K562 (cell line): ENCODE data around the gene FYB1. TPM values are rescaled to one million over a fixed set of nuclear protein-coding genes. Genes with fewer than 3 reads are reported as not detected.
A peak's percentile ranks its signal among the peaks of the same experiment; 100 is the strongest.

ENCODE experiments used
- ETS2 ChIP-seq: IDR thresholded peaks from 2 replicates; pipeline ENCODE4 v1.6.1; 2016; ENCODE audit warnings: borderline replicate concordance, missing genetic modification characterization, mild to moderate bottlenecking, moderate library complexity, missing compliant biosample characterization; ENCODE audit not compliant: poor library complexity, severe bottlenecking
- KAT7 ChIP-seq: sonication (generic); formaldehyde crosslinking; IDR thresholded peaks from 2 replicates; pipeline ENCODE4 v1.8.0; 2022; ENCODE audit warnings: missing genetic modification reagents, mild to moderate bottlenecking, borderline replicate concordance
- MCM2 ChIP-seq: fragments of 450-650 bp; IDR thresholded peaks from 2 replicates; pipeline ENCODE4 v1.6.1; 2017; ENCODE audit warnings: low read depth, mild to moderate bottlenecking
- NFATC3 ChIP-seq: fragments of 450-650 bp; IDR thresholded peaks from 2 replicates; pipeline ENCODE4 v1.6.1; 2017; ENCODE audit warnings: mild to moderate bottlenecking
- NUFIP1 ChIP-seq: fragments of 450-650 bp; IDR thresholded peaks from 2 replicates; pipeline ENCODE4 v1.6.1; 2018; ENCODE audit not compliant: partially characterized antibody
- POU5F1 ChIP-seq: fragments of 150-350 bp; IDR thresholded peaks from 2 replicates; pipeline ENCODE4 v1.6.1; 2014; ENCODE audit warnings: borderline replicate concordance, low read length, low read depth, mild to moderate bottlenecking; ENCODE audit not compliant: partially characterized antibody
- SREBF1 ChIP-seq: fragments of 150-350 bp; IDR thresholded peaks from 2 replicates; pipeline ENCODE4 v1.6.1; 2014; ENCODE audit warnings: antibody characterized with exemption, low read depth, low read length, borderline replicate concordance
- TEAD4 ChIP-seq, 2 experiments: sonication (generic) in 1 of 2; formaldehyde crosslinking in 1 of 2; IDR thresholded peaks; 2 replicates each; pipeline versions ENCODE4 v1.6.1 to v1.8.0; 2012 to 2022; ENCODE audit warnings: borderline replicate concordance in 1 of 2, inconsistent platforms in 1 of 2, low read length in 1 of 2, mild to moderate bottlenecking in 1 of 2, missing genetic modification reagents in 1 of 2
- TOE1 ChIP-seq, 2 experiments: fragments of 450-650 bp in 1 of 2; sonication (generic) in 1 of 2; formaldehyde crosslinking in 1 of 2; IDR thresholded peaks; 2 replicates each; pipeline versions ENCODE4 v1.7.1 to v1.8.0; 2016 to 2022; ENCODE audit warnings: borderline replicate concordance in 2 of 2, mild to moderate bottlenecking in 2 of 2, antibody characterized with exemption in 1 of 2, inconsistent platforms in 1 of 2, low read depth in 1 of 2, missing genetic modification reagents in 1 of 2, moderate library complexity in 1 of 2
- TRIM24 ChIP-seq, 2 experiments: fragments of 450-650 bp; IDR thresholded peaks; 2 replicates each; pipeline ENCODE4 v1.6.1; 2016
- ZNF146 ChIP-seq: IDR thresholded peaks from one replicate; pipeline ENCODE4 v1.6.1; 2018; ENCODE audit warnings: missing compliant biosample characterization; ENCODE audit not compliant: unreplicated experiment
- ZNF212 ChIP-seq: fragments of 450-650 bp; formaldehyde crosslinking; IDR thresholded peaks from 2 replicates; pipeline ENCODE4 v1.4.0; 2020; ENCODE audit warnings: mild to moderate bottlenecking
- ZNF217 ChIP-seq: sonication (generic); formaldehyde crosslinking; IDR thresholded peaks from 2 replicates; pipeline ENCODE4 v1.8.0; 2022; ENCODE audit warnings: mild to moderate bottlenecking, missing genetic modification reagents
- polyA plus RNA-seq, 8 experiments: library from polyadenylated mRNA; depleted of rRNA in 4 of 8; stranded (reverse) in 5 of 8; unstranded in 3 of 8; fragments of >200 nt; fragmentation: Nextera tagmentation in 2 of 8; fragmentation: Illumina TruSeq in 1 of 8; extraction: Ambion mirVana in 2 of 8; extraction: Trizol in 1 of 8; gene quantifications; 2 replicates each; pipeline versions ENCODE4 v1.2.1 to v1.2.3, GENCODE V29; 2011 to 2014; ENCODE audit warnings: inconsistent platforms in 1 of 8, missing spikeins in 1 of 8
- total RNA-seq, 7 experiments: library from RNA; depleted of rRNA in 6 of 7; stranded (reverse); fragments of >200 nt in 6 of 7; fragmentation: Illumina TruSeq in 2 of 7; extraction: Trizol in 2 of 7; gene quantifications; 2 replicates each; pipeline versions ENCODE4 v1.2.1 to v1.2.3, GENCODE V29; 2011 to 2021; ENCODE audit warnings: low replicate concordance in 1 of 7
- TF ChIP-seq, protein P1 (sequence below): fragments of 450-650 bp; IDR thresholded peaks from 2 replicates; pipeline ENCODE4 v1.6.1; 2016; ENCODE audit warnings: missing biosample characterization, missing genetic modification characterization
- TF ChIP-seq, protein P2 (sequence below): fragments of 250-450 bp; sonication (Bioruptor Pico); IDR thresholded peaks from 2 replicates; pipeline ENCODE4 v1.4.0; 2020
- TF ChIP-seq, protein P3 (sequence below), 2 experiments: IDR thresholded peaks in 1 of 2; conservative IDR thresholded peaks in 1 of 2; 2 replicates each; pipeline ENCODE4 v1.6.1; 2016; ENCODE audit warnings: low read depth in 2 of 2, mild to moderate bottlenecking in 1 of 2, missing compliant biosample characterization in 1 of 2, missing genetic modification characterization in 1 of 2, moderate library complexity in 1 of 2

Gene FYB1
- total and polyA plus RNA-seq, 9 of the 15 experiments (the other 6 are each of a cell fraction or from before 2014, with no cell fraction given), result 4.7 to 31.5 (median 9.7) TPM

DNA sequence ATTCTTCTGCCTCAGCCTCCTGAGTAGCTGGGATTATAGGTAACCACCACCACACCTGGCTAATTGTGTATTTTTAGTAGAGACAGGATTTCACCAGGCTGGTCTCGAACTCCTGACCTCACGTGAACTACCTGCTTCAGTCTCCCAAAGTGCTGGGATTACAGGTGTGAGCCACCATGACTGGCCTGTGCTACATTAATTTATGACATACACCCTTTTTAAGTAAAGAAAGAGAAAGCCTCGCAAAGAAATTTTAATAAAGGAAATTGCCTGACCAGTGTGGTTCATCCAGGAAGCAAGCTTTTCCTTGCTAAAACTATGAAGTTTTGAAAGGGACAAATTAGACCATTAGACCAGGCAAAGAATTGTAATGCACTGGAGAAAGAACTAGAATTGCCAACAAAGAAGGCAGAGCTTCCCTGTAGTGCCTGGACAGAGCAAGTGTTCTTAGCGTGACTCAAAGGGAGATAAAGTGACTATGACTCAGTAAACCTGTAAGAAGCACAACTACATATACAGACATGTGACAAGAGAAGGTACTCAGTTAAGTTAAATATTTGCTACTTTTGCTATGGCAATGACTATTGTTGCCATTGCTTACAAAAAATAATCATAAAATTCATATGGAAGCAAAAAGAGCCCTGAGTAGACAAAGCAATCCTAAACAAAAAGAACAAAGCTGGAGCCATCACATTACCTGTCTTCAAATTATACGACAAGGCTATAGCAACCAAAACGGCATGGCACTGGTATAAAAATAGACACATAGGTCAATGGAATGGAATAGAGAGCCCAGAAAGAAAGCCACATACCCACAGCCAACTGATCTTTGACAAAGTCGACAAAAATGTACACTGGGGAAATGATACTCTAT is 54.6 kb downstream of the FYB1 start (continued):
- TF ChIP-seq ZNF217 (CRISPR knock-in tag) (no peak), NFATC3 (no peak), SREBF1 (no peak), ZNF146 (no peak), NUFIP1 (no peak), MCM2 (no peak), POU5F1 (no peak), TOE1 (IDR thresholded peaks at IDR 0.05; ENCODE audit: borderline replicate concordance) (peak; percentile 76; the same call in 1 of the 2 replicates), TOE1 (CRISPR knock-in tag; IDR thresholded peaks at IDR 0.05; ENCODE audit: borderline replicate concordance, low read depth) (no peak), TRIM24 (IDR thresholded peaks at IDR 0.05) (peak; percentile 39 to 75; a peak in 3 of 4 replicates), TEAD4 (IDR thresholded peaks at IDR 0.05; ENCODE audit: low read length) (no peak), TEAD4 (CRISPR knock-in tag; IDR thresholded peaks at IDR 0.05; ENCODE audit: borderline replicate concordance) (no peak), ZNF212 (no peak), ETS2 (tag) (no peak), KAT7 (CRISPR knock-in tag) (no peak)
- TF ChIP-seq, protein P1, sequence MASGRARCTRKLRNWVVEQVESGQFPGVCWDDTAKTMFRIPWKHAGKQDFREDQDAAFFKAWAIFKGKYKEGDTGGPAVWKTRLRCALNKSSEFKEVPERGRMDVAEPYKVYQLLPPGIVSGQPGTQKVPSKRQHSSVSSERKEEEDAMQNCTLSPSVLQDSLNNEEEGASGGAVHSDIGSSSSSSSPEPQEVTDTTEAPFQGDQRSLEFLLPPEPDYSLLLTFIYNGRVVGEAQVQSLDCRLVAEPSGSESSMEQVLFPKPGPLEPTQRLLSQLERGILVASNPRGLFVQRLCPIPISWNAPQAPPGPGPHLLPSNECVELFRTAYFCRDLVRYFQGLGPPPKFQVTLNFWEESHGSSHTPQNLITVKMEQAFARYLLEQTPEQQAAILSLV, result peak; percentile 53
- TF ChIP-seq, protein P2, sequence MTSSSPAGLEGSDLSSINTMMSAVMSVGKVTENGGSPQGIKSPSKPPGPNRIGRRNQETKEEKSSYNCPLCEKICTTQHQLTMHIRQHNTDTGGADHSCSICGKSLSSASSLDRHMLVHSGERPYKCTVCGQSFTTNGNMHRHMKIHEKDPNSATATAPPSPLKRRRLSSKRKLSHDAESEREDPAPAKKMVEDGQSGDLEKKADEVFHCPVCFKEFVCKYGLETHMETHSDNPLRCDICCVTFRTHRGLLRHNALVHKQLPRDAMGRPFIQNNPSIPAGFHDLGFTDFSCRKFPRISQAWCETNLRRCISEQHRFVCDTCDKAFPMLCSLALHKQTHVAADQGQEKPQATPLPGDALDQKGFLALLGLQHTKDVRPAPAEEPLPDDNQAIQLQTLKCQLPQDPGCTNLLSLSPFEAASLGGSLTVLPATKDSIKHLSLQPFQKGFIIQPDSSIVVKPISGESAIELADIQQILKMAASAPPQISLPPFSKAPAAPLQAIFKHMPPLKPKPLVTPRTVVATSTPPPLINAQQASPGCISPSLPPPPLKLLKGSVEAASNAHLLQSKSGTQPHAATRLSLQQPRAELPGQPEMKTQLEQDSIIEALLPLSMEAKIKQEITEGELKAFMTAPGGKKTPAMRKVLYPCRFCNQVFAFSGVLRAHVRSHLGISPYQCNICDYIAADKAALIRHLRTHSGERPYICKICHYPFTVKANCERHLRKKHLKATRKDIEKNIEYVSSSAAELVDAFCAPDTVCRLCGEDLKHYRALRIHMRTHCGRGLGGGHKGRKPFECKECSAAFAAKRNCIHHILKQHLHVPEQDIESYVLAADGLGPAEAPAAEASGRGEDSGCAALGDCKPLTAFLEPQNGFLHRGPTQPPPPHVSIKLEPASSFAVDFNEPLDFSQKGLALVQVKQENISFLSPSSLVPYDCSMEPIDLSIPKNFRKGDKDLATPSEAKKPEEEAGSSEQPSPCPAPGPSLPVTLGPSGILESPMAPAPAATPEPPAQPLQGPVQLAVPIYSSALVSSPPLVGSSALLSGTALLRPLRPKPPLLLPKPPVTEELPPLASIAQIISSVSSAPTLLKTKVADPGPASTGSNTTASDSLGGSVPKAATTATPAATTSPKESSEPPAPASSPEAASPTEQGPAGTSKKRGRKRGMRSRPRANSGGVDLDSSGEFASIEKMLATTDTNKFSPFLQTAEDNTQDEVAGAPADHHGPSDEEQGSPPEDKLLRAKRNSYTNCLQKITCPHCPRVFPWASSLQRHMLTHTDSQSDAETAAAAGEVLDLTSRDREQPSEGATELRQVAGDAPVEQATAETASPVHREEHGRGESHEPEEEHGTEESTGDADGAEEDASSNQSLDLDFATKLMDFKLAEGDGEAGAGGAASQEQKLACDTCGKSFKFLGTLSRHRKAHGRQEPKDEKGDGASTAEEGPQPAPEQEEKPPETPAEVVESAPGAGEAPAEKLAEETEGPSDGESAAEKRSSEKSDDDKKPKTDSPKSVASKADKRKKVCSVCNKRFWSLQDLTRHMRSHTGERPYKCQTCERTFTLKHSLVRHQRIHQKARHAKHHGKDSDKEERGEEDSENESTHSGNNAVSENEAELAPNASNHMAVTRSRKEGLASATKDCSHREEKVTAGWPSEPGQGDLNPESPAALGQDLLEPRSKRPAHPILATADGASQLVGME, result no peak
- TF ChIP-seq, protein P3, sequence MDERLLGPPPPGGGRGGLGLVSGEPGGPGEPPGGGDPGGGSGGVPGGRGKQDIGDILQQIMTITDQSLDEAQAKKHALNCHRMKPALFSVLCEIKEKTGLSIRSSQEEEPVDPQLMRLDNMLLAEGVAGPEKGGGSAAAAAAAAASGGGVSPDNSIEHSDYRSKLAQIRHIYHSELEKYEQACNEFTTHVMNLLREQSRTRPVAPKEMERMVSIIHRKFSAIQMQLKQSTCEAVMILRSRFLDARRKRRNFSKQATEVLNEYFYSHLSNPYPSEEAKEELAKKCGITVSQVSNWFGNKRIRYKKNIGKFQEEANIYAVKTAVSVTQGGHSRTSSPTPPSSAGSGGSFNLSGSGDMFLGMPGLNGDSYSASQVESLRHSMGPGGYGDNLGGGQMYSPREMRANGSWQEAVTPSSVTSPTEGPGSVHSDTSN (CRISPR knock-in tag; IDR thresholded peaks at IDR 0.05; ENCODE audit: low read depth), result no peak
- TF ChIP-seq, protein P3 (tag; conservative IDR thresholded peaks at IDR 0.05; ENCODE audit: low read depth), result no peak
